H1 (cell line): ENCODE data around the gene FBN3. TPM values are rescaled to one million over a fixed set of nuclear protein-coding genes. Genes with fewer than 3 reads are reported as not detected.

Experiments
- CTBP2 ChIP-seq: IDR thresholded peaks from 2 replicates; pipeline ENCODE4 v1.7.0; 2011; ENCODE audit warnings: borderline replicate concordance, mild to moderate bottlenecking, moderate library complexity, mixed read lengths, low read length; ENCODE audit not compliant: insufficient read depth, insufficient read length
- TBP ChIP-seq: IDR thresholded peaks from 2 replicates; pipeline ENCODE4 v1.6.1; 2011; ENCODE audit warnings: low read depth, low read length, improper control_type of control experiment
- polyA plus RNA-seq, 7 experiments: library from polyadenylated mRNA; depleted of rRNA in 3 of 7; stranded (reverse) in 5 of 7; unstranded in 2 of 7; fragments of >200 nt in 5 of 7; fragments of 200-250 nt in 2 of 7; gene quantifications; 1 replicate in 5 of 7; 2 replicates in 1 of 7; 4 replicates in 1 of 7; pipeline versions ENCODE4 v1.2.1 to v1.2.3, GENCODE V29; 2011 to 2013; ENCODE audit warnings: missing spikeins in 2 of 7, mixed read lengths in 2 of 7
- total RNA-seq: library from RNA; stranded (reverse); fragmentation: NEBNext Ultra II Directional; extraction: Animal tissue kit (Norgen Biotek cat#: 25700); gene quantifications from 2 replicates; pipeline ENCODE4 v1.2.1, GENCODE V29; 2021
- TF ChIP-seq, protein P1 (sequence below), 3 experiments: IDR thresholded peaks; 1 replicate in 2 of 3; 2 replicates in 1 of 3; pipeline versions ENCODE4 v1.5.1 to v1.6.1; 2011; ENCODE audit warnings: low read length in 3 of 3, mild to moderate bottlenecking in 3 of 3, inconsistent platforms in 2 of 3, low read depth in 1 of 3, moderate library complexity in 1 of 3; ENCODE audit not compliant: insufficient read depth in 1 of 3; ENCODE audit errors: control extremely low read depth in 1 of 3
- TF ChIP-seq, protein P2 (sequence below): IDR thresholded peaks from 2 replicates; pipeline ENCODE4 v1.6.1; 2012; ENCODE audit warnings: inconsistent platforms

The FBN3 gene
- total and polyA plus RNA-seq, 2 of the 8 experiments (the other 6 are each of a cell fraction or from before 2014, with no cell fraction given), result 37.1 to 38.7 TPM

GRCh38 chr19:8090950-8091349 lies 58.4 kb downstream of the FBN3 start (continued):
- TF ChIP-seq TBP (no peak), CTBP2 (no peak)
- TF ChIP-seq, protein P1, sequence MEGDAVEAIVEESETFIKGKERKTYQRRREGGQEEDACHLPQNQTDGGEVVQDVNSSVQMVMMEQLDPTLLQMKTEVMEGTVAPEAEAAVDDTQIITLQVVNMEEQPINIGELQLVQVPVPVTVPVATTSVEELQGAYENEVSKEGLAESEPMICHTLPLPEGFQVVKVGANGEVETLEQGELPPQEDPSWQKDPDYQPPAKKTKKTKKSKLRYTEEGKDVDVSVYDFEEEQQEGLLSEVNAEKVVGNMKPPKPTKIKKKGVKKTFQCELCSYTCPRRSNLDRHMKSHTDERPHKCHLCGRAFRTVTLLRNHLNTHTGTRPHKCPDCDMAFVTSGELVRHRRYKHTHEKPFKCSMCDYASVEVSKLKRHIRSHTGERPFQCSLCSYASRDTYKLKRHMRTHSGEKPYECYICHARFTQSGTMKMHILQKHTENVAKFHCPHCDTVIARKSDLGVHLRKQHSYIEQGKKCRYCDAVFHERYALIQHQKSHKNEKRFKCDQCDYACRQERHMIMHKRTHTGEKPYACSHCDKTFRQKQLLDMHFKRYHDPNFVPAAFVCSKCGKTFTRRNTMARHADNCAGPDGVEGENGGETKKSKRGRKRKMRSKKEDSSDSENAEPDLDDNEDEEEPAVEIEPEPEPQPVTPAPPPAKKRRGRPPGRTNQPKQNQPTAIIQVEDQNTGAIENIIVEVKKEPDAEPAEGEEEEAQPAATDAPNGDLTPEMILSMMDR (IDR thresholded peaks at IDR 0.05; ENCODE audit: control extremely low read depth in 1 of 3, insufficient read depth in 1 of 3, low read depth in 1 of 3, low read length in 3 of 3), result no peak
- TF ChIP-seq, protein P2, sequence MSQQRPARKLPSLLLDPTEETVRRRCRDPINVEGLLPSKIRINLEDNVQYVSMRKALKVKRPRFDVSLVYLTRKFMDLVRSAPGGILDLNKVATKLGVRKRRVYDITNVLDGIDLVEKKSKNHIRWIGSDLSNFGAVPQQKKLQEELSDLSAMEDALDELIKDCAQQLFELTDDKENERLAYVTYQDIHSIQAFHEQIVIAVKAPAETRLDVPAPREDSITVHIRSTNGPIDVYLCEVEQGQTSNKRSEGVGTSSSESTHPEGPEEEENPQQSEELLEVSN, result no peak
